ENCODE data around the gene CYSLTR1.

The CYSLTR1 gene, protein sequence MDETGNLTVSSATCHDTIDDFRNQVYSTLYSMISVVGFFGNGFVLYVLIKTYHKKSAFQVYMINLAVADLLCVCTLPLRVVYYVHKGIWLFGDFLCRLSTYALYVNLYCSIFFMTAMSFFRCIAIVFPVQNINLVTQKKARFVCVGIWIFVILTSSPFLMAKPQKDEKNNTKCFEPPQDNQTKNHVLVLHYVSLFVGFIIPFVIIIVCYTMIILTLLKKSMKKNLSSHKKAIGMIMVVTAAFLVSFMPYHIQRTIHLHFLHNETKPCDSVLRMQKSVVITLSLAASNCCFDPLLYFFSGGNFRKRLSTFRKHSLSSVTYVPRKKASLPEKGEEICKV

DNA sequence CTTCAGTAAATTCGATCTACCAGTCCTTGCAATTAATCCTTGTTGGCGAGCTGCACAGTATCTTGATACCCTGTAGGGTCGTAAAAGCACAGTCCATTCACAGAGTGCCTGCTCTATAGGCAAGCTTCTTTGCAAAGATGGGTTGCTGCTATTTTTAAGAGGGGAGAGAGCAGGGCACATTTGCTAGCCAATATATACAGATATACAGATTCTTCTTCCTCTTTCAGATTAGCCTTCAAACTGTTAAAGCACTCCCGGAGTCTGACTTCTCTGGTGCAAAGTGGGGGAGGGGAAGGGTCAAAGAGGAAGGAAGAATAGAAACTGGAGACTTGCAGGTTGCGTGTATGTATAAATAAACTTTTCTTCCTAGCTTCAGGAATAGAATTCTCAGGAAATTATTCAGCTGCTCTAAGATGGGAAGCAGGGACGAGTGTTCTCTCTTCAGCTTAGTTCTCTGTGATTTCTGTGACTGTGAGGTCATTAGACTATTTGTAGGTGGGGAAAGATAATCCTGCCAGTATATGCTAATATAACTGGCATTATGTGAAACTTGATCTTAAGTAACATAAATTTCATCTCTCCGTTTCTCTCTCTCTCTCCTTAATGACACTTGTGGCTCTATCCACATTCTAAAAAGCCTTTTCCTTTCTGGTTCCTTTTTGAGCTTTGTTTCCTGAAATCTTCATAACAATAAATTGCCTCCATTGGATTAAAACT lies at the start of gene CYSLTR1:
TSS of gene CYSLTR1 (minus strand) at position 242 of the 717 bp plus-strand sequence. CDS start 53,865 bp downstream, outside the sequence.
- no peak for TF ChIP-seq CTCF (IDR thresholded peaks at IDR 0.05; ENCODE audit: low read depth, low read length)
- no peak within 1 kb of the TSS for H3K4me3 ChIP-seq (ENCODE audit: low read depth, low read length)
- DNase-seq (ENCODE audit: low read depth, low spot score), result no peak

DNA sequence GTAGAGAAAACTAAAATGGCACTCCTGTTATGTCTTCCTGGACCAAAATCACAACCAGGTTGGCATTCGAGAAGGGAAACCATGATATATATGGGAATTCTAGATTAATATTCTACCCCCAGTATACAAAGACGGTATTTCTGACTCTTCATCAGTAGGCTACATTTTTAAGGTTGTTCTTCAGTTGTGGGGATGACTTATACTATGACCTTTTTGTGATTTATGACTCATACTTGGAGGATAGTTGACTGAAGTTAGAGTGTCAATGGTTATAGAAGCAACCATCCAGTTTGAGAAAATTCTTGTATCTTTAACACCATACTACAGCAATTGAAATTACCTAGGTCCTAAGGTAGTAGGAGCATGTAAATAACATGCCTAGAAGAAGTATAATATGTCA lies 49.8 kb upstream of the CYSLTR1 start:
- in situ Hi-C loops (cut with HindIII; ENCODE audit: low sequenced_read_pairs), result no loop called here
- TF ChIP-seq CTCF (IDR thresholded peaks at IDR 0.05; ENCODE audit: low read depth, low read length), result no peak

More for the DNA sequence above, at the start of gene CYSLTR1:
- in situ Hi-C loops (cut with HindIII; ENCODE audit: low sequenced_read_pairs), result no loop called here

GRCh38 chrX:78375894-78376293 lies 48.5 kb upstream of the CYSLTR1 start:
- H3K4me3 ChIP-seq (ENCODE audit: low read depth, low read length), result no peak overlapping the region
- in situ Hi-C loops (cut with HindIII; ENCODE audit: low sequenced_read_pairs), result no loop called here
- no peak for DNase-seq (ENCODE audit: low read depth, low spot score)
- TF ChIP-seq CTCF (IDR thresholded peaks at IDR 0.05; ENCODE audit: low read depth, low read length), result no peak

More for the DNA sequence above, 49.8 kb upstream of the CYSLTR1 start:
- DNase-seq (ENCODE audit: low read depth, low spot score), result no peak
- no peak overlapping the region for H3K4me3 ChIP-seq (ENCODE audit: low read depth, low read length)

DNA sequence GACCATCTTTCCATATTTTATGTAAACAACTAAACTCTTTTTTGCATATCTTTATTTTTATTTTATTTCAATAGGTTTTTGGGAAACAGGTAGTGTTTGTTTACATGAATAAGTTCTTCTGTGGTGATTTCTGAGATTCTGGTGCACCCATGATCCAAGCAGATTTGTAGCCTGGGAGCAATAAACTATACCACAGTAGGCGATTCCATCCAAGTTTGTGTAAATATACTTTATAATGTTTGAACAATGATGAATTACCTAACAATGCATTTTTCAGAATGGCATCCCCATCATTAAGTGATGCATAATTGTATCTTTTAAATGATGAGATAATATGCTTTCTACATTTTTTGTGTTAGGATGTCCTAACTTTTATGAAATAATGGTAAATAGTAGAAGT lies 39.2 kb upstream of the CYSLTR1 start:
- no peak overlapping the region for H3K4me3 ChIP-seq (ENCODE audit: low read depth, low read length)
- no peak for TF ChIP-seq CTCF (IDR thresholded peaks at IDR 0.05; ENCODE audit: low read depth, low read length)
- no peak for DNase-seq (ENCODE audit: low read depth, low spot score)
- in situ Hi-C loops (cut with HindIII; ENCODE audit: low sequenced_read_pairs), result no loop called here

DNA sequence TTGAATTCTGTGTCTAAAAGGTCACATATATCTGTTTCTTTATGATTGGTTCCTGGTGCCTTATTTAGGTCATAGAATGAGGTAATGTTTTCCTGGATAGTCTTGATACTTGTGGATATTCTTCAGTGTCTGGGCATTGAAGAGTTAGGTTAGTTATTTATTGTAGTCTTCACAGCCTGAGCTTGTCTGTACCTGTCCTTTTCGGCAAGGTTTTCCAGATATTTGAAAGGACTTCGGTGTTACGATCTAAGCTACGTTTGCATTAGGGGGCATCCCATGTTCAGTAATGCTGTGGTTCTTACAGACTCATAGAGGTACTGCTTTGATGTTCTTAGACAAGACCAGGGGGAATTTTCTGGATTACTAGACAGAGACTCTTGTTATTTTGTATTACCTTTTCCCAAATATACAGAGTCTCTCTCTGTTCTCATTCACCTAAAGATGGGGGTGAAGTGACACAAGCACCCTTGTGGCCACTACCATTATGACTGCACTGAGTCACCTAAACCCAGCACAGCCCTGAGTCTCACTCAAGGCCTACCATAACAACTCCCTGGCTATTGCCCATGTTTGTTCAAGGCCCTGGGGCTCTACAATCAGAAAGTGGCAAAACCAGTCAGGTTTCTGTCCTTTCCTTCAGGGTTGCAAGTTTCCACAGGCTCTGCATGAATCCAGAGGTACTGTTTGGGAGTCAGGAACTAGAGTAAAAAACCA lies 30.1 kb upstream of the CYSLTR1 start:
- no peak for TF ChIP-seq CTCF (IDR thresholded peaks at IDR 0.05; ENCODE audit: low read depth, low read length)
- DNase-seq (ENCODE audit: low read depth, low spot score), result no peak
- H3K4me3 ChIP-seq (ENCODE audit: low read depth, low read length), result no peak overlapping the region
- in situ Hi-C loops (cut with HindIII; ENCODE audit: low sequenced_read_pairs), result no loop called here

DNA sequence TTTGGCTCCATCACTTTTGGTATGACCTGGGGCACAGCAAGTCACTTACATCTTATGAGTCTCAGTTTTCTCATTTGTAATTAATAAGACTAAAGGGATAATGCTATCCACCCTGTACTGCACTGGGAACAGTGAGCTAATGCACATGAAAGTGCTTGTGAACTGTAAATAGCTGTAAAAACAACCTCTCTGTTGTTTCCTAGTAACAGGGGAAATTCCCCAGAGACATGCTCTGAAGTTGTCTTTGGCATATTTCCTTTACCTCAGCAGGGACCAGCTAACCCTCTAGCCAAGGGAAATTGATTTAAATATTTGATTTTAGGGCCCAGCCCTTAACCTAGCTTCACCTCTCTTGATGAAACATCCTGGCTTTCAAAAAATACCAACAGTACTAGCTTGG lies 6.1 kb upstream of the CYSLTR1 start:
- in situ Hi-C loops (cut with HindIII; ENCODE audit: low sequenced_read_pairs), result no loop called here

More for the DNA sequence above, 6.1 kb upstream of the CYSLTR1 start:
- no peak for TF ChIP-seq CTCF (IDR thresholded peaks at IDR 0.05; ENCODE audit: low read depth, low read length)
- DNase-seq (ENCODE audit: low read depth, low spot score), result peak; percentile 1
- no peak overlapping the region for H3K4me3 ChIP-seq (ENCODE audit: low read depth, low read length)

Measured in astrocyte of the spinal cord (primary cell).